ENCODE measurements around the gene FUT2.

GRCh38 chr19:48696353-48697010 lies 711 bp downstream of the FUT2 start:
- TF ChIP-seq EZH2 (IDR thresholded peaks at IDR 0.05; ENCODE audit: borderline replicate concordance, low read length) = no peak
- TF ChIP-seq, protein P1, sequence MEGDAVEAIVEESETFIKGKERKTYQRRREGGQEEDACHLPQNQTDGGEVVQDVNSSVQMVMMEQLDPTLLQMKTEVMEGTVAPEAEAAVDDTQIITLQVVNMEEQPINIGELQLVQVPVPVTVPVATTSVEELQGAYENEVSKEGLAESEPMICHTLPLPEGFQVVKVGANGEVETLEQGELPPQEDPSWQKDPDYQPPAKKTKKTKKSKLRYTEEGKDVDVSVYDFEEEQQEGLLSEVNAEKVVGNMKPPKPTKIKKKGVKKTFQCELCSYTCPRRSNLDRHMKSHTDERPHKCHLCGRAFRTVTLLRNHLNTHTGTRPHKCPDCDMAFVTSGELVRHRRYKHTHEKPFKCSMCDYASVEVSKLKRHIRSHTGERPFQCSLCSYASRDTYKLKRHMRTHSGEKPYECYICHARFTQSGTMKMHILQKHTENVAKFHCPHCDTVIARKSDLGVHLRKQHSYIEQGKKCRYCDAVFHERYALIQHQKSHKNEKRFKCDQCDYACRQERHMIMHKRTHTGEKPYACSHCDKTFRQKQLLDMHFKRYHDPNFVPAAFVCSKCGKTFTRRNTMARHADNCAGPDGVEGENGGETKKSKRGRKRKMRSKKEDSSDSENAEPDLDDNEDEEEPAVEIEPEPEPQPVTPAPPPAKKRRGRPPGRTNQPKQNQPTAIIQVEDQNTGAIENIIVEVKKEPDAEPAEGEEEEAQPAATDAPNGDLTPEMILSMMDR (IDR thresholded peaks at IDR 0.05; ENCODE audit: low read length) = no peak

All from OCI-LY1 (cell line).